HG03064 (cell line): ENCODE measurements around the gene S100A11.

Experiments used
- ATAC-seq: cut with Tn5 transposase; IDR thresholded peaks from one replicate; pipeline ENCODE4 v1.9.1; 2021; ENCODE audit warnings: low read depth; ENCODE audit not compliant: unreplicated experiment

The S100A11 gene

DNA sequence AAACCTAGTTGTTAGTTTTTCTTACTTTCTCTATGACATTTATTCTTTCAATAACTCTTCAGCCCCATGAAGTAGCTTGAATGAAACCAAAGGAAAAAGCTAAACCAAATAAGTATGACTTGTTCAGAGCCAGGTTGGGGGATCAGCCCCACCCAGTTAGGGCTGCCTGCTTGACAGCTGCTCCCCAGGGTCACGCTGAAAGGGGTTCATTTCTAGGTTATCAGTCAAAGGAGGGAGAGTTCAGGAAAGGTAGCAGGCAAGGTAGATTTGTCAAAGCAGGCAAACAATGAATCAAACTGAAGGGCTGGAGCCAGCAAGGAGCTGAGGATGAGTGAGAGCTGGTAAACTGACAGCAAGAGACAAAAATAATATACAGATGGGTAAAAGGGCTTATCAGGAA is 3.1 kb upstream of the S100A11 start:
- no peak for ATAC-seq

DNA sequence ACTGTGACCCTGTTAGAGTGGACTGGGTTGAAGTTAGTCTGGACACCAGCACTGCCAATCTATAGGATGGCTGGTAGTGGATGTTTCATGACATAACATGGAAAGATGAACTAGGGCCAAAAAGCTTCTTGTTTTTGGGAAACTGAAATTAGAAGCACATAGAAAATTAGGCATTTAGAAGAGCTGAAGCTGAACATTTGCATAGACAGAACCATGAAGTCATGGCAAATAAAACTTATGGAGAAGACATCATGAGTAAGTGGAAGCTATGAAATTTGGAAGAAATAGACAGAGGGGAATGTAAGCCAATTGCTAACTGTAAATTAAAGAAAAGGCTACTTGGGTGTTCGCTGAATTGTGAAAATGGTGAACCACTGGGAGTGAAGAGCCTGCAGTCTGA is 2.7 kb upstream of the S100A11 start:
- no peak for ATAC-seq

DNA sequence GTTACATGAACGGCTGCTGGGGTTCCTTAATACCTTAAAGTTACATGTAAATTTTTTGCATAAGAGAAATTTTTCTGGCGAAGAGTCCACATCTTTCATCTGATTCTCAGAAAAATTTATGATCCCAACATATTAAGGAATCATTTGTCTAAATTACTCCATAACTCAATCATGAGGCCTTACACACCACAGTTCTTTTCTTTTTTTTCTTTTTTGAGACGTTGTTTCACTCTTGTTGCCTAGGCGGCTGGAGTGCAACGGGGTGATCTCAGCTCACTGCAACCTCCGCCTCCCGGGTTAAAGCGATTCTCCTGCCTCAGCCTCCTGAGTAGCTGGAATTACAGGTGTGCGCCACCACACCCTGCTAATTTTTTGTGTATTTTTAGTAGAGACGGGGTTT is 2.1 kb upstream of the S100A11 start:
- no peak for ATAC-seq

DNA sequence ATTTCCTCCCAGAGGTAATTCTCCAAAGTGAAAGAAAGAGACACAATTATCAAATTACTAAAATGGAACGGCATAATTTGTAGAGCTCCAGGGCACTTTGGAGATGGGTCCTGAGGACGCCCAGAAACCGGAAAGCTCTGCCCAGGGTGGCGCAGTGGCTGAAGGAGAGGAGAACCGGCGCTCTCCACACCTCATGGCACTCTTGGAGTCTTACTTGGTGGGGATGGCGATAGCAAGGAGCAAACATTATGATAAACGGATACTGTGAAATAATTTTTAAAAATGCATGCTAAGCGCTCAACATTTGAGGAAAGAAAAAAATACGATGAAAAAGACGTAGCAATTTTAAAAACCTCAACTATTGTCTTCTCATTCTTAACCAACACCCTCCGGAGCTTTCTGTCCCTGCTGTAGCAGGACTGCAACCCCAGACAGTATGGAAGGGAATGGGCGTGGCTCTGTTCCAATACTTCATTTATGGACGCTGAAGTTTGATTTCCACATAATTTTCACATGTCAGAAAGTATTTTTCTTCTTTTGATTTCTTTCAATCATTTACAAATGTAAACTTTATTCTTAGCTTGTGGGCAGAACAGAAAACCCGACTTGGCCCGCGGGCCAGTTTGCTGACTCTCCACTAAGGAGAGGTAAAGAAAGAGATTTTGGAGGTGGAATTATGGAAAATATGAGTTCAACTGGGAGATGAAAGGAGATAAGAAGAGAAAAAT is 1.1 kb downstream of the S100A11 start:
- no peak for ATAC-seq

DNA sequence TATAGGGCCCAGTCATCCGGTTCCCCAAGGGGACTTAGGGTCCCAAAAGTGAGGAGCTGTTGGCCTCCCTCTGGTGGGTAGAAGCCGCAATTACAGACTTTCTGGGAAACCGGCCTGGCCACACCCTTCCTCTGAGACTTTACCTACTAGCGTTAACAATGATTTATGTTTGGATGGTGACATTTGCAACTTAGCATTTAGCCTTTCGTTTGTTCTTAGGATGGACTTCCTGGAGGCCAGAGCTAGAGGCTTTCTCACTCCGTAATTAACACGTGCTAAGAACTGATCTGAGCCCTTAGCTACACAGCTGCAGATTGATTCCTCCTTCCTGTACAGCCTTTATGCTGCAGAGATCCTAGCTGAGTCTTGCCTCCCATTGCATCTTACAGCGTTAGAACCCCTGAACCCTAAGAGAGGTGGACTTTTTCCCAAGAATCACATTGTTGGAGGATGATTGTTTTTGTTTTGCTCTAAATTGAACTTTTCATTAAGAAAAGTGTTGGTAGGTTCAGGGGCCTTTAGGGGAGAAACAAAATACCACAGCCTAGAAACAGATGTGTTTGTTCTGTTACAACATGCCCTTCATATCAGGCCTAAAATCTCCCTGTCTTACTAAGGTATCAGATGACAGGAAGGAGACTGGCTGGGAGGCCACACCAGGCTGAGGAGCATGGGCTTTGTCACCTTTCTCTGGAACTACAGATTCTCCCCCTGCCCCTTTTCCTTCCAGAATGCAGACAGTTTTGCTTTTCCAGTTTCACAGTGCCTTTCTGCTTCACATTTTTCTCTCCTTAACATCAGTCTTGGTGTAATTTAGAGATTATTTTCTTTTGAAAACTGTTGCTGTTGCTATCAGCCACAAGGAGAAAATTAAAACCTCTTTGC is 1.9 kb downstream of the S100A11 start:
- no peak for ATAC-seq

DNA sequence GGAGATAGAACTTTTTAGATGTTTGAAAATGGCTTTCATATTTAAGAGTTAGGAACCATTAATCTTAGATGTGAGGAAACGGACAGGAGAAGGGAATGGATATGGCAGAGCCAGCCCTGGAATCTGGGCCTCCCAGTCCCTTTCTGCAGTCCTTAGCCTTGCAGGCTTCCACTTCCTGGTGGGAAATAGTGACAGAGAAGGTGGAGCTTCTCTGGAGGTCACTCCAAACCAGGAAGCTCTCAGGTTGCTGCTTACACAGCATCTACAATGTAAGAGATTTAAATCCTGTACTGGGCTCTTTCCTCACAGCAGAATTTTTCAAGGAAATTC is 2.5 kb downstream of the S100A11 start:
- no peak for ATAC-seq

DNA sequence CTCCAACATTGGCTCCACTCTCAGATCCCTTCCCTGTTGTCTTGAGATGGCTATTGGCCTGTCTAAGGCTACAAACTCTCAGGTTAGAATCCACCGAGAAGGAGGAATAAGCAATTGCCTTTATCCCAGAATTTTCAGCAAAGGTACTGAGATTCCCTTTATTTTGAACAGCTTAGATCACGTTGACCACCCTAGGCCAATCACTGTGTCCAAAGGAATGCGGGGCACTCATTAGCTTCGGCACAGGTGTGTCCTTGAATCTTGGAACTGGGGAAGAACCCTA is 6.9 kb downstream of the S100A11 start:
- no peak for ATAC-seq

DNA sequence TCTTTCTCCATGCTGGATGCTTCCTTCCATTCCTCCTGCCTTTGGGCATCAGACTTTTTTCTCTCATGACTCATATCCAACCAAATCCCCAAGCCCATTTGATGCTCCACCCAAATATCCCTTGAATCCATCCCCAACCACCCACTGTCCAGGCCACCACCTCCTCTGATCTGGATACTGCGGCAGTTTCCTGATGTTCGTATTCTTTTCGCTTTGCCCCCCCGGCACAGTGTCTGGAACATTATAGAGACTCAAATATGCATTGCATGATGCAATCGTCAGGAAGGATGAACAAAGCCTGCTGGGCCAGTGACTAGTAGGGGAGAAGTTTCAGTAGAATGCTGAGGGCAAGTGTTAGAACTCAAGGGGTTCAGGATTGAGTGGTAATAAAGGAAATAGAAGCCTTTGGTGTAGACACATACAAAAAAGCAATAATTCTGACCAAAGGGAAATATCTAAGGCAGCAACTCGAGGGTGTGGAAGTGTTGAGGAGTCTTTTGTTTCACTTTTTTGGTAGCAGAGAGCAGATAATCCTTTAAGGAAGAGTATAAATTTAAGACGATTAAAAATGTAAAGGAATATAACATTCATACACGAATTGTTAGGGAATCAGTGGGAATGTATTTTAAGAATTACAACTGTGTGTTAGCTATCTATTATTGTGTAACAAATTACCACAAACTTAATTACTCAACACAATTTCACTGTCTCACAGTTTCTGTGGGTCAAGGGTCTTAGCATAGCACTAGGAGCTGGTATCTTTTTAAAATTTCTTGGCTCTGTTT is 7.5 kb downstream of the S100A11 start:
- ATAC-seq, result no peak

DNA sequence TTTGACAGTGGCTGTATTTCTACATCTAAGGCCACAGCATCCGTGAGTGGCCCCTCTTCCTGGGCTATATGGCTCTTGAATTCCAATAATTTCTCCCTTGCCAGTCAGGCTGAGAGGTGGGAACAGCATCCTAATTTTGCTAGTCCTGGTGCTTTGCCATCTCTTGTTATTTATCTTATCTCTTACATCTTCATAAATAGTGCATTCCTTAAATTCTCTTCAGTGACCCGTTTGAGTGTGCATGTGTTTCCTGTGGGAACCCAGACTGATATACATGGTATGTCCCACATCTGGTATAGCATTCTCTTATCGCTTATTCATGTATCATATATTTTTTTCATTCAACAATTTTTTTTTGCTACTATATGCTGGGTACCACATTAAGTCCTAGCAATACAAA is 9.9 kb downstream of the S100A11 start:
- ATAC-seq, result no peak

DNA sequence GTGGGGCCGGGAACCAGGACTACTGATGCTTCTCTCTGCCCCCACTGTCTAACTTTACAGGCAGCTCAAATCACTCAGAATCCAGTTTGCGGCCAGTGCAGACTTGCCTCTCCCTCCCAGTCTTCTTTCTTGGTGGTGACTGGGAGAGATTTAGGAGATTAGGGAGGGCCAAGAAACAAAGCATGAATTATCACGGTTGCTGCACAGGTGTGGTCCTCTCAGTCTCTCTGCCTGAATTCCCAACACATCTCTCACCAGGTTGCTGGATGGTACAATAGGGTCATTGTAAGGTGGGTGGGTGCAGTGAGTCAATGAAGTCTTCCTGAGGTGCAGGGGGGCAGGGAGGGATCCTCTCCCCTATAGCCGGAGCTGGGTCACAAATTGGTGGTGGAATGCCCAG is 12.6 kb downstream of the S100A11 start:
- ATAC-seq, result no peak

DNA sequence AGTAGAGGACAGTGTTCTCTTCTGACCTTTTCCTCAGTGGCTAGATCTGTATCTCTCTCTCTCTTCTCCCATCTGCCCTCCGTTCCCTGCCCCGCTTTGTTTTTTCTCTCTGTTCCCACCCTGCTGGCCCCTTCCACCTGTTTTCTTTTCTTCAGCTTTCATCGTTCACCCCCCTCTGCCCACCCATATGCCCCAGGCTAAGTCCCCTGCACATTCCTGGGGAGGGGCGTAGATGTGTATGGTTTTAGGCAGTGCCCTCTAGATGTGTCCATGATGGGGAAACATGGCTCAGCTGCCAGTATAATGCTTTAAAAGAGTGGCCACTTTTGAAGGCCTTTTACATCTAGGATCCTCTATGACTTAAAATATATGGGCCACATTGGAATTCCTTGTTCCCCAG is 13.6 kb downstream of the S100A11 start:
- ATAC-seq, result no peak

DNA sequence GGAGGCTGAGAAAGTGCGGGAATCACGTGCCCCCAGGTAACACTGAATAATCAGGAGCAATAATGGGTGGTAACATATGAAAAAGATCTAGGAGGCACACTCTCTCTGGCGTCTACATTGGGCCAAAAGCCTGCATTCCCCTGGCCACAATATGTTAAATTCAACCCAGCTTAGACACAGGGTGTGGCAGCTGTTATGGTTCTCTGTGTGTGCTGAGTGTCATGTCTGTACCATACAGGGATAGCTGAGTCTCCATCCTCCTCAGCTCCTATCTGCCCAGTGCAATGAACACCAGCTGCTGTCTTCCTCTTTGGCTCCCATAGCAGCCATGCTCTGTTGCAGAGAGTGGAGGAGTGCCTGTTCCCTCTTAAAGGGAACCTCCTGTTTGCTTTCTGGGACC is 14.3 kb downstream of the S100A11 start:
- ATAC-seq, result no peak

DNA sequence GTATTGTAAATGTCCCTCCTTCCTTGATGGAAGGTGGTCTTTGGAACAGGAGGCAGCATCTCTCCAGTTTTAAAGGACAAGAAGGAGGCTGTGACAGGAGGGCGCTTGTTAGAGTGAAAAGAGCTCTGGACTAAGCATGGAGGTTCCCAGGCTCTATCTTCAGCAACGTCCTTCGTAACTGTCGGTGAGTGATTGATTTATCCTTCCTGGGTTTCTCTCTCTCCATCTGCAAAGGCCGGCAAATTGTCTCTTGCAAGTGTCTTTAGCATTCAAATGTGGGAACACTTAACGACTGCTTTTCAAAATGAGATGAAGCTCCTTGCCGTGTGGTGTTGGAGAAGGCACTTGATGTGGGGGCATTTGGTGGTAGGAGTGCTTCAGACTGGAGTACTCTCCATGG is 15.2 kb downstream of the S100A11 start:
- ATAC-seq, result no peak

DNA sequence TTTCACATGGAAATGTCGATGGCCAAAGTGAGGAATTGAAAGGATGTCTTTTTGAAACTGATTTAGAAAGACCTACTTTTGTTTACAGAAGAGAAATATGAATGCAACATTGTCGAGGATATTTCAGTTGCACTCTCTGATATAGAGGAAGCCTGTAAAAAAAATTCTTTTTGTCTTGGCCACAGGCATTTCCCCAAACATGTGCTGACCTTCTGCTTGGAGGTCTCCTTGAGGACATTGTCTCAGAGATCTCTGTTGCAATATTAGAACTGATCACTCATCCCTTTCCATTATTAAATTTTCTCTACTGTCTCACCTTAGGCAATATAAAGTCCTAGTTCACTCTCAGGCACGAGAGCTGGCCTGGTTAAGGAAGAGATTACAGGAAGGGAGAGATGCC is 16.0 kb downstream of the S100A11 start:
- no peak for ATAC-seq

DNA sequence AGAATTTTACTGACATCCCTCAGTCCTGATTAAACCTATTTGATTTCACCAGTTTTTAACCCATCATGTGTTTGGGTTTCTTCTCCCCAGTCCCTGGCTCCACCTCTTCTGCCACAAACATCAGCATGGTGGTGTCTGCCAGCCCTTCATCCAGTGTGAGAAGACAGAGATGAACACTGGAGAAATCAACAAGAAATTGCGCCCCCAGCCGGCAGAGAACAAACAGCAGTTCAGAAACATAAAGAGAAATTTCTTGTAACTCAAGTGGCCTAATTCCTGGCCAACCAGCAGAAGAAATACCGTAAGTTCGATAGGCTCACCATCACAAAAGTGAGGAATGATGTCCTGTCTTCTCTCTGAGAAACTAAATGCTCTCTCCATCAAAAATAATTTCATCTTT is 18.3 kb downstream of the S100A11 start:
- ATAC-seq, result no peak

DNA sequence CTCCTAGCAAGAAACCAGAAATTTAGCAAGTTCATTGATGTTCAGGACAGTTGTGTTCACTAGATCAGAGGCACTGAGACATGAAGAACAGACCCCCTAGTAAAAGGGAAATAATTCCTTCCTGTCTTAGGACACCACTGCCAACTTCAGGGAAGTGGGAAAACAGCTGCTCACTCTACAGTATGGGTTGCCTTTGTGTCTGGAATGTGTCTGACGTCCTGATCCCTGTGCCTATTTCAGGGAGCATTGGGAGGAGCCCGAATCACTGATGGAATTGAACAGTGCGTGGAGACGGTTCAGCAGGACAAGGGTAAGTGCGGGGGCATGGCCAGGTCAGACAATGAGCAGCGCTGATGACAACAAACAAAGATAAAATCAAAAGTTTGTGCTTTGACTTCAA is 21.0 kb downstream of the S100A11 start:
- ATAC-seq, result no peak

DNA sequence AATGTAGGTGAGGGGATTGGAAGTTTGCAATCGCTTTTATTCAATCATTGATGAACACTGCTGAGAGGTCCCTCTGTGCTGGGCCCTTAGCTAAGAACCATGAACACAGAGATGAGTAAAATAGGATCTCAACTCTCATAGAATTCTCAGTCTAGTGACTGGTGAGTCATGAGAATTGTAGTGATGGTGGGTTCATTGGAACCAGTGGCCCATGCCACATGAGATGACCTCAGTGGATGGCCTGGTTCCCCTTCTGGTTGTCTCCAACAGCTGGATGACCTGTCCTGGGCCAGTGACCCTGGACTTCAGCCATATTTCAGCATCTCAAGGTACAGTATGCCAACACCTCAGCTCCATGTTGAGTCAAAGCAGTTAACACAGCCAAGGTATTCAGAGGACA is 21.9 kb downstream of the S100A11 start:
- ATAC-seq, result no peak

DNA sequence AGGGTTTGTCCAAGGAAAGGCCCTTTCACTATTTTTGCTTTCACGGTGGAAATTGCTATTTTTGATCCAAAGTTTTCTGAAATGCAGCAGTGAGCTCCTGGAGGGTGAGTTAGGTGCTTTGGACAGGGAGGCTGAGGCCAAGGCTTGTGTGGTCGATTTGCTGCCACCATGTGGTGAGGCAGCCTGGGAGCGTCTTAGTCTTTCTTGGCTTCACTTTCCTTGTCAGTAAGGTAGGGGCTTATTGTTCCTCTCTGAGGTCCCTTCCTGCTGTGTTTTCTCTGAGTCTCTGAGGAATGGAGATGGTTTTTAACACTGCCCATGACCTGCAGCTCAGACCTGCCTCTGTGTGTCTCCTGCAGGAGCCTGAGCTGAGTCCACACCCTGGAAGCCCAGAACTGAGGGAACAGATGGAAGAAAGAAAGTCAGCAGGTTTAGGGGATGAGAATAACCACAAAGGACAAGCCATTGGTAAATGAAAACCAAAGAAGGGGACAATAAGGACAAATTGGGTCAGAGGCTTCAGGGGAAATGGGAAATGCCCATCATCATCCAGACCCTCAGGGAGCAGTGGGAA is 23.1 kb downstream of the S100A11 start:
- ATAC-seq, result no peak

DNA sequence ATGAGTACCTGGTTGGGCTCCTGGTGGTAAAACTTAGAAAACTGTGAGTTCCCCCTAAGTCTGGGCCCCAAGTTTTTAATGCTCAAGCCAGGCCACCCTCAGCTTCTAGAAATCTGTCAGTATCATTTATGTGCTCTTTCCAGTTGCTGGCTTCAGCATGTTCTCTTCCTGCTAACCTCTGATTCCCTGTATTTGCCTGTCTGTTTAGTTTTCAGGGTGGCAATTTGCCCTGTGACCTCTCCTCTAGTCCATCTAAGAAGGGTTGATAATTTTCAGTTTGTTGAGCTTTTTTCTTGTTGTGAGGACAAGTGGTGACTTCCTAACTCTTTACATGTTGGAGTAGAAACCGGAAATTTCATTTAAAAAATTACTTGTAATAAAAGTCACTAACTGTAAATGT is 27.1 kb downstream of the S100A11 start:
- ATAC-seq, result no peak

DNA sequence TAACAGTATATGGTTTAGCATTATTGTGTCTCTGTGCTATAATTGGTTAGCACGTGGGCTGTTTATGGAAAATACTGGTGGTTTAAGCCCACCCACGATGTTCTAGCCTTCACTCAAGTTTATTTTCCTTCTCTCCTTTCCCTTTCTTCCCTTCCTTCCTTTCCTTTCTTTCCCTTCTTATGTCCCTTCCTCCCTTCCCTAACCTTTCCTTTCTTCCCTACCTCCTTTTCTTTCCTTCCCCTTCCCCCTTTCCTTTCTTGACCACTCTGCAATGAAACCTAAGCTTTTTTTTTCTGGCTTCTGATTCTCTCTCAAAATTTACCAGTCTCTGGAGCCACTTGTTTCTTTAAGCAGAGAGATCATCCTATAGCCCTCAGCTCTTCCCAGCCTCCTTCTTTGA is 29.8 kb downstream of the S100A11 start:
- ATAC-seq, result no peak

DNA sequence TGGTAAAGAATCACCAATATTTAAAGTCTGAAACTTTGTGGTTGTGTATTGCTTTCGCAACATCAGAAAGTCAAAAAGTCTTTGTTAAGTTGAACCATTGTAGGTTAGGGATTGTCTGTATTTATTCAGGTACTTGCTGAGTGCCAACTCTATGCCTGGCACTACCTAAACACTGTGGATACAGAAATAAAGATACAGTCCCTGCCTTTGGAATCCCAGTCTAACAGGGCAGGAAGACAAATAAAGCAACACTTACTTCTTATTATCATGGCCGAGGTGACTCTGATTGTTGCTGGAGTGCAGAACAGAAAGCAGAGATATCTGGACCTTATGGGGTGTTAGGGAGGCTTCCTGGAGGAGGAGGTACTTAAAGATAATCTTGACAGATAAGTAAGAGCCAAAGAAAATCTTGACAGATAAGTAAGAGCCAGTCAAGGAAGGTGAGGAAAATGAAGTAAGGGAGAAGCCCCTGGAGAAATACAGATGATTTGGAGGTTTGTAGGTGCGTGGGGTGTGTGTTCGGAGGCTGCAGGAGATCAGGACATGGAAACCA is 31.4 kb downstream of the S100A11 start:
- no peak for ATAC-seq
